ENCODE results near the gene IL12RB2.

Gene IL12RB2

GRCh38 chr1:67347688-67348472, 40.2 kb downstream of the IL12RB2 start:
- no peaks in the 10 kb centered on the region for H3K4me1 ChIP-seq (ENCODE audit: control insufficient read depth, insufficient read depth, low read length)
- H3K27ac ChIP-seq (ENCODE audit: extremely low read depth, low read depth, low read length) = no peak overlapping the region
- TF ChIP-seq, protein P1, sequence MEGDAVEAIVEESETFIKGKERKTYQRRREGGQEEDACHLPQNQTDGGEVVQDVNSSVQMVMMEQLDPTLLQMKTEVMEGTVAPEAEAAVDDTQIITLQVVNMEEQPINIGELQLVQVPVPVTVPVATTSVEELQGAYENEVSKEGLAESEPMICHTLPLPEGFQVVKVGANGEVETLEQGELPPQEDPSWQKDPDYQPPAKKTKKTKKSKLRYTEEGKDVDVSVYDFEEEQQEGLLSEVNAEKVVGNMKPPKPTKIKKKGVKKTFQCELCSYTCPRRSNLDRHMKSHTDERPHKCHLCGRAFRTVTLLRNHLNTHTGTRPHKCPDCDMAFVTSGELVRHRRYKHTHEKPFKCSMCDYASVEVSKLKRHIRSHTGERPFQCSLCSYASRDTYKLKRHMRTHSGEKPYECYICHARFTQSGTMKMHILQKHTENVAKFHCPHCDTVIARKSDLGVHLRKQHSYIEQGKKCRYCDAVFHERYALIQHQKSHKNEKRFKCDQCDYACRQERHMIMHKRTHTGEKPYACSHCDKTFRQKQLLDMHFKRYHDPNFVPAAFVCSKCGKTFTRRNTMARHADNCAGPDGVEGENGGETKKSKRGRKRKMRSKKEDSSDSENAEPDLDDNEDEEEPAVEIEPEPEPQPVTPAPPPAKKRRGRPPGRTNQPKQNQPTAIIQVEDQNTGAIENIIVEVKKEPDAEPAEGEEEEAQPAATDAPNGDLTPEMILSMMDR (tag by site-specific recombination; IDR thresholded peaks at IDR 0.05) = peak; percentile 69
- no peak for TF ChIP-seq ZNF776 (tag by site-specific recombination; IDR thresholded peaks at IDR 0.05; ENCODE audit: borderline replicate concordance)
- TF ChIP-seq ZNF654 (tag by site-specific recombination; IDR thresholded peaks at IDR 0.05; ENCODE audit: low read depth) = peak; percentile 77
- TF ChIP-seq, protein P2, sequence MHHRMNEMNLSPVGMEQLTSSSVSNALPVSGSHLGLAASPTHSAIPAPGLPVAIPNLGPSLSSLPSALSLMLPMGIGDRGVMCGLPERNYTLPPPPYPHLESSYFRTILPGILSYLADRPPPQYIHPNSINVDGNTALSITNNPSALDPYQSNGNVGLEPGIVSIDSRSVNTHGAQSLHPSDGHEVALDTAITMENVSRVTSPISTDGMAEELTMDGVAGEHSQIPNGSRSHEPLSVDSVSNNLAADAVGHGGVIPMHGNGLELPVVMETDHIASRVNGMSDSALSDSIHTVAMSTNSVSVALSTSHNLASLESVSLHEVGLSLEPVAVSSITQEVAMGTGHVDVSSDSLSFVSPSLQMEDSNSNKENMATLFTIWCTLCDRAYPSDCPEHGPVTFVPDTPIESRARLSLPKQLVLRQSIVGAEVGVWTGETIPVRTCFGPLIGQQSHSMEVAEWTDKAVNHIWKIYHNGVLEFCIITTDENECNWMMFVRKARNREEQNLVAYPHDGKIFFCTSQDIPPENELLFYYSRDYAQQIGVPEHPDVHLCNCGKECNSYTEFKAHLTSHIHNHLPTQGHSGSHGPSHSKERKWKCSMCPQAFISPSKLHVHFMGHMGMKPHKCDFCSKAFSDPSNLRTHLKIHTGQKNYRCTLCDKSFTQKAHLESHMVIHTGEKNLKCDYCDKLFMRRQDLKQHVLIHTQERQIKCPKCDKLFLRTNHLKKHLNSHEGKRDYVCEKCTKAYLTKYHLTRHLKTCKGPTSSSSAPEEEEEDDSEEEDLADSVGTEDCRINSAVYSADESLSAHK (tag by site-specific recombination; IDR thresholded peaks at IDR 0.05) = peak; percentile 94
- TF ChIP-seq INSM2 (tag by site-specific recombination; IDR thresholded peaks at IDR 0.05) = no peak
- TF ChIP-seq ZNF335 (tag by site-specific recombination; conservative IDR thresholded peaks at IDR 0.05) = 0 out of 2 replicates have a peak, but pooled peaks have one; percentile 21
- no peak for TF ChIP-seq ZNF664 (tag by site-specific recombination; IDR thresholded peaks at IDR 0.05)
- peak; percentile 73; the same call in 1 of the 2 replicates for TF ChIP-seq TRIM28 (IDR thresholded peaks at IDR 0.05; ENCODE audit: borderline replicate concordance, low read length)
- TF ChIP-seq ZNF660 (tag by site-specific recombination; IDR thresholded peaks at IDR 0.05) = peak; percentile 37; the same call in 1 of the 2 replicates
- H3K4me3 ChIP-seq (ENCODE audit: low read depth, low read length) = no peak overlapping the region
- no peaks in the 10 kb centered on the region for H3K9me3 ChIP-seq (ENCODE audit: control insufficient read depth, insufficient read depth, low read depth, low read length)
- CTCF ChIA-PET = interaction anchor here (0.6 to 6.2 kb wide), 33 partner anchors 9 to 581 kb away, joined by 3 to 91 read pairs (median 5); no protein-coding TSS in a partner anchor
- no peaks in the 10 kb centered on the region for H3K36me3 ChIP-seq (ENCODE audit: control insufficient read depth in 2 of 2, insufficient read depth in 1 of 2, low read length in 2 of 2)
- POLR2A ChIA-PET = interaction anchor here (1.1 kb wide), 1 partner anchor 79 kb away, joined by 3 read pairs; no protein-coding TSS in a partner anchor

GRCh38 chr1:67348586-67349252, 41.0 kb downstream of the IL12RB2 start:
- Histone ChIP-seq H3K4me3 (ENCODE audit: low read depth, low read length) (no peak overlapping the region), H3K27ac (ENCODE audit: extremely low read depth, low read depth, low read length) (no peak overlapping the region), H3K9me3 (ENCODE audit: control insufficient read depth, insufficient read depth, low read depth, low read length) (no peaks in the 10 kb centered on the region), H3K36me3 (ENCODE audit: control insufficient read depth in 2 of 2, insufficient read depth in 1 of 2, low read length in 2 of 2) (no peaks in the 10 kb centered on the region), H3K4me1 (ENCODE audit: control insufficient read depth, insufficient read depth, low read length) (no peaks in the 10 kb centered on the region)
- ChIA-PET POLR2A (no interaction called here), CTCF (interaction anchor here (0.6 to 6.2 kb wide), 18 partner anchors 8 to 412 kb away, joined by 3 to 91 read pairs (median 6); no protein-coding TSS in a partner anchor)
- TF ChIP-seq ZNF140 (tag by site-specific recombination; IDR thresholded peaks at IDR 0.05) (no peak), ZNF350 (tag by site-specific recombination; IDR thresholded peaks at IDR 0.05) (no peak), KLF9 (tag by site-specific recombination; IDR thresholded peaks at IDR 0.05; ENCODE audit: low read depth) (no peak), ZNF280D (tag by site-specific recombination; IDR thresholded peaks at IDR 0.05) (no peak), ZNF354C (tag by site-specific recombination; IDR thresholded peaks at IDR 0.05; ENCODE audit: borderline replicate concordance, low read depth) (no peak), ZNF513 (tag by site-specific recombination; IDR thresholded peaks at IDR 0.05) (no peak), ZXDB (tag by site-specific recombination; IDR thresholded peaks at IDR 0.05) (no peak), ZNF121 (tag by site-specific recombination; IDR thresholded peaks at IDR 0.05) (no peak), ZBTB7A (tag by site-specific recombination; IDR thresholded peaks at IDR 0.05; ENCODE audit: low read depth) (no peak), ZNF843 (tag by site-specific recombination; IDR thresholded peaks at IDR 0.05) (no peak), ZNF394 (tag by site-specific recombination; IDR thresholded peaks at IDR 0.05; ENCODE audit: borderline replicate concordance) (no peak)
- TF ChIP-seq, protein P3, sequence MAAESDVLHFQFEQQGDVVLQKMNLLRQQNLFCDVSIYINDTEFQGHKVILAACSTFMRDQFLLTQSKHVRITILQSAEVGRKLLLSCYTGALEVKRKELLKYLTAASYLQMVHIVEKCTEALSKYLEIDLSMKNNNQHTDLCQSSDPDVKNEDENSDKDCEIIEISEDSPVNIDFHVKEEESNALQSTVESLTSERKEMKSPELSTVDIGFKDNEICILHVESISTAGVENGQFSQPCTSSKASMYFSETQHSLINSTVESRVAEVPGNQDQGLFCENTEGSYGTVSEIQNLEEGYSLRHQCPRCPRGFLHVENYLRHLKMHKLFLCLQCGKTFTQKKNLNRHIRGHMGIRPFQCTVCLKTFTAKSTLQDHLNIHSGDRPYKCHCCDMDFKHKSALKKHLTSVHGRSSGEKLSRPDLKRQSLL (tag by site-specific recombination; IDR thresholded peaks at IDR 0.05) = no peak

Data from HEK293 (cell line).